ENCODE measurements around the gene SCAP. TPM values are rescaled to one million over a fixed set of nuclear protein-coding genes. Genes with fewer than 3 reads are reported as not detected.

SCAP gene
- total and polyA plus RNA-seq, 2 donors (not counting 1 experiment from before 2014, with no cell fraction given), result 55.8 to 113 TPM

DNA sequence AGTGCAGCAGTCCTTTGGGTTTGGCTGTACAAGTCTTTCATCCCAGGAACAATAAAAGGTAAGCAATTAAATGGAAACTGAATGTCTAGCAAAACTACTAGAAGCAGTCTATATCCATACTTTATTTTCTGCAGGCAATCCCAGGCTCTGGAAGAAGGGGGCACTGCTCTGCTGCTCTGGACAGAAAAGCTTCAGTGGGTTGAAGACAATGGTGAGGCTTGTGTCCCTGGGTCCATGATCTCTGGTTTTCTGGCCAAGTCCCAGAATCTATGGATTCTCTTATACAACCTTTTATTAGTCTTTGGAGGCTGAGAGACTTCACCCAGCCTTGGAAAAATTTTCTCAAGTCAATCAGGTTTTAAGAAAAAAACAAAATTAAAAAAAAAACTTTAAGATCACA lies 35.6 kb downstream of the SCAP start:
- Histone ChIP-seq H3K4me3 (ENCODE audit: control extremely low read depth in 1 of 5, extremely low read depth in 1 of 5, insufficient read depth in 1 of 5, low read depth in 2 of 5, low read length in 4 of 5) (no peak overlapping the region), H3K9ac (ENCODE audit: low read length) (no peak overlapping the region), H4K20me1 (ENCODE audit: control insufficient read depth, insufficient read depth, low read length, poor library complexity, severe bottlenecking) (peaks cover 14% of the 10 kb centered on the region), H3K4me2 (replicated peaks; ENCODE audit: low read depth, low read length, poor library complexity, severe bottlenecking) (no peak overlapping the region), H3K9me3 (ENCODE audit: control extremely low read depth in 1 of 3, control insufficient read depth in 2 of 3, insufficient read depth in 1 of 3, low read length in 2 of 3) (no peaks in the 10 kb centered on the region), H3K36me3 (replicated peaks in 1 of 2; ENCODE audit: control extremely low read depth in 1 of 2, control insufficient read depth in 1 of 2, extremely low read depth in 1 of 2, insufficient read depth in 2 of 2, low read length in 1 of 2) (peaks cover 0 to 51% of the 10 kb centered on the region in 2 experiments), H3K27me3 (replicated peaks in 1 of 4; ENCODE audit: control extremely low read depth in 1 of 4, control insufficient read depth in 3 of 4, insufficient read depth in 4 of 4, low read length in 3 of 4) (no peaks in the 10 kb centered on the region), H3K4me1 (ENCODE audit: control insufficient read depth in 2 of 2, insufficient read depth in 2 of 2, low read length in 2 of 2) (no peaks in the 10 kb centered on the region), H3K27ac (ENCODE audit: low read length in 2 of 2) (no peak overlapping the region), H3K79me2 (ENCODE audit: control insufficient read depth, insufficient read depth, low read length) (peaks cover 14% of the 10 kb centered on the region), H2AFZ (ENCODE audit: insufficient read depth, low read depth, low read length, poor library complexity, severe bottlenecking) (no peak overlapping the region)
- ATAC-seq (ENCODE audit: low read depth), result no peak
- H3K27me3 Mint-ChIP-seq, result no peaks in the 10 kb centered on the region
- no peaks in the 10 kb centered on the region for H3K9me3 Mint-ChIP-seq (ENCODE audit: insufficient read depth)
- H3K27ac Mint-ChIP-seq, result no peak overlapping the region
- no peak for DNase-seq
- TF ChIP-seq, protein P1, sequence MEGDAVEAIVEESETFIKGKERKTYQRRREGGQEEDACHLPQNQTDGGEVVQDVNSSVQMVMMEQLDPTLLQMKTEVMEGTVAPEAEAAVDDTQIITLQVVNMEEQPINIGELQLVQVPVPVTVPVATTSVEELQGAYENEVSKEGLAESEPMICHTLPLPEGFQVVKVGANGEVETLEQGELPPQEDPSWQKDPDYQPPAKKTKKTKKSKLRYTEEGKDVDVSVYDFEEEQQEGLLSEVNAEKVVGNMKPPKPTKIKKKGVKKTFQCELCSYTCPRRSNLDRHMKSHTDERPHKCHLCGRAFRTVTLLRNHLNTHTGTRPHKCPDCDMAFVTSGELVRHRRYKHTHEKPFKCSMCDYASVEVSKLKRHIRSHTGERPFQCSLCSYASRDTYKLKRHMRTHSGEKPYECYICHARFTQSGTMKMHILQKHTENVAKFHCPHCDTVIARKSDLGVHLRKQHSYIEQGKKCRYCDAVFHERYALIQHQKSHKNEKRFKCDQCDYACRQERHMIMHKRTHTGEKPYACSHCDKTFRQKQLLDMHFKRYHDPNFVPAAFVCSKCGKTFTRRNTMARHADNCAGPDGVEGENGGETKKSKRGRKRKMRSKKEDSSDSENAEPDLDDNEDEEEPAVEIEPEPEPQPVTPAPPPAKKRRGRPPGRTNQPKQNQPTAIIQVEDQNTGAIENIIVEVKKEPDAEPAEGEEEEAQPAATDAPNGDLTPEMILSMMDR (IDR thresholded peaks at IDR 0.05), result no peak
- no peak for TF ChIP-seq EZH2 (IDR thresholded peaks at IDR 0.05; ENCODE audit: borderline replicate concordance, insufficient read depth, low read depth, low read length, poor library complexity, severe bottlenecking)
- ChIA-PET POLR2A (no interaction called here), CTCF (no interaction called here)
- intact Hi-C loops (cut with micrococcal nuclease), result no loop called here
- H3K4me3 Mint-ChIP-seq, result no peak overlapping the region
- H3K4me1 Mint-ChIP-seq, result no peaks in the 10 kb centered on the region

DNA sequence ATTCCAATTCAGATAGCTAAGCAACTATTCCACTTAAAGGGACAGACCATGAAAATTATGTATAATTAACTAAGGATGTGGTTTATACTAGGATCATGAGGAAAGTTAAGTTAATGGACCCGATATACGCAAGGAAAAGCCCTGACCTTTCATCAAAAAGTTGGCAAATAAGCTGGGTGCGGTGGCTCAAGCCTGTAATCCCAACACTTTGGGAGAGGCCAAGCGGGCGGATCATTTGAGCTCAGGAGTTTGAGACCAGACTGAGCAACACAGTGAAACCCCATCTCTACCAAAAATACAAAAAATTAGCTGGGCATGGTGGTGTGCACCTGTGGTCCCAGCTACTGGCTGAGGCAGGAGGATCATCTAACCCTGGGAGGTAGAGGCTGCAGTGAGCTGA lies 39.6 kb downstream of the SCAP start:
- CTCF ChIA-PET, result interaction anchor here (1.0 kb wide), 1 partner anchor 15 kb away, joined by 3 read pairs; no protein-coding TSS in a partner anchor
- H3K27ac Mint-ChIP-seq, result no peak overlapping the region

More for the DNA sequence above, 39.6 kb downstream of the SCAP start:
- 97% methylated on average over 5 of the region's 5 CpGs for WGBS (ENCODE audit: insufficient coverage)
- no peaks in the 10 kb centered on the region for H3K9me3 ChIP-seq (ENCODE audit: control extremely low read depth in 1 of 3, control insufficient read depth in 2 of 3, insufficient read depth in 1 of 3, low read length in 2 of 3)
- peaks cover 2 to 64% of the 10 kb centered on the region in 2 experiments for H3K36me3 ChIP-seq (replicated peaks in 1 of 2; ENCODE audit: control extremely low read depth in 1 of 2, control insufficient read depth in 1 of 2, extremely low read depth in 1 of 2, insufficient read depth in 2 of 2, low read length in 1 of 2)
- H3K4me1 Mint-ChIP-seq, result no peaks in the 10 kb centered on the region
- no peaks in the 10 kb centered on the region for H3K9me3 Mint-ChIP-seq (ENCODE audit: insufficient read depth)
- H2AFZ ChIP-seq (ENCODE audit: insufficient read depth, low read depth, low read length, poor library complexity, severe bottlenecking), result no peak overlapping the region
- H3K4me2 ChIP-seq (replicated peaks; ENCODE audit: low read depth, low read length, poor library complexity, severe bottlenecking), result no peak overlapping the region
- DNase-seq (no peak), ATAC-seq (ENCODE audit: low read depth) (no peak)
- no peaks in the 10 kb centered on the region for H3K4me1 ChIP-seq (ENCODE audit: control insufficient read depth in 2 of 2, insufficient read depth in 2 of 2, low read length in 2 of 2)
- no peaks in the 10 kb centered on the region for H3K27me3 ChIP-seq (replicated peaks in 1 of 4; ENCODE audit: control extremely low read depth in 1 of 4, control insufficient read depth in 3 of 4, insufficient read depth in 4 of 4, low read length in 3 of 4)
- H4K20me1 ChIP-seq (ENCODE audit: control insufficient read depth, insufficient read depth, low read length, poor library complexity, severe bottlenecking), result peaks cover 10% of the 10 kb centered on the region
- TF ChIP-seq, protein P1 (IDR thresholded peaks at IDR 0.05), result no peak
- no peak for TF ChIP-seq EZH2 (IDR thresholded peaks at IDR 0.05; ENCODE audit: borderline replicate concordance, insufficient read depth, low read depth, low read length, poor library complexity, severe bottlenecking)
- no peak overlapping the region for H3K9ac ChIP-seq (ENCODE audit: low read length)
- no peak overlapping the region for H3K4me3 ChIP-seq (ENCODE audit: control extremely low read depth in 1 of 5, extremely low read depth in 1 of 5, insufficient read depth in 1 of 5, low read depth in 2 of 5, low read length in 4 of 5)
- intact Hi-C loops (cut with micrococcal nuclease), result no loop called here
- H3K27ac ChIP-seq (ENCODE audit: low read length in 2 of 2), result no peak overlapping the region
- peaks cover 18% of the 10 kb centered on the region for H3K79me2 ChIP-seq (ENCODE audit: control insufficient read depth, insufficient read depth, low read length)
- H3K4me3 Mint-ChIP-seq, result no peak overlapping the region
- no peaks in the 10 kb centered on the region for H3K27me3 Mint-ChIP-seq
- POLR2A ChIA-PET, result no interaction called here

Measured in B cell (primary cell).